SK-N-SH treated with all-trans-retinoic acid at 6 μM for 48 hours (cell line): ENCODE results near the gene ARMC6.

Source experiments
- ATAC-seq: fragments of 200-7000 bp; cut with Tn5 transposase; 3 replicates; pipeline ENCODE4 v1.9.1; 2020; ENCODE audit warnings: mild to moderate bottlenecking, moderate library complexity
- ARNTL ChIP-seq: fragments of 450-650 bp; formaldehyde crosslinking; IDR thresholded peaks from 2 replicates; pipeline ENCODE4 v1.5.0; 2020; ENCODE audit warnings: low read depth, mild to moderate bottlenecking, moderate library complexity, borderline replicate concordance
- BACH2 ChIP-seq: fragments of 250-450 bp; sonication (Bioruptor Pico); IDR thresholded peaks from 2 replicates; pipeline ENCODE4 v1.9.0; 2021; ENCODE audit warnings: mild to moderate bottlenecking, borderline replicate concordance
- CSDC2 ChIP-seq: fragments of 250-450 bp; sonication (Bioruptor Pico); IDR thresholded peaks from 2 replicates; pipeline ENCODE4 v1.5.0; 2020; ENCODE audit warnings: mild to moderate bottlenecking, moderate library complexity
- GLIS3 ChIP-seq: fragments of 250-450 bp; sonication (Bioruptor Pico); IDR thresholded peaks from 2 replicates; pipeline ENCODE4 v1.5.0; 2020; ENCODE audit warnings: mild to moderate bottlenecking, moderate library complexity
- ISL1 ChIP-seq: fragments of 250-450 bp; sonication (Bioruptor Pico); IDR thresholded peaks from 2 replicates; pipeline ENCODE4 v2.1.2; 2022; ENCODE audit warnings: mild to moderate bottlenecking, moderate library complexity
- OSR1 ChIP-seq: fragments of 250-450 bp; sonication (Bioruptor Pico); IDR thresholded peaks from 2 replicates; pipeline ENCODE4 v1.8.0; 2022; ENCODE audit warnings: moderate library complexity, mild to moderate bottlenecking, inconsistent platforms
- PPARA ChIP-seq: fragments of 250-450 bp; sonication (Bioruptor Pico); IDR thresholded peaks from 2 replicates; pipeline ENCODE4 v1.5.0; 2020; ENCODE audit warnings: mild to moderate bottlenecking, borderline replicate concordance
- SNAI2 ChIP-seq: fragments of 250-450 bp; sonication (Bioruptor Pico); IDR thresholded peaks from 2 replicates; pipeline ENCODE4 v1.5.0; 2020; ENCODE audit warnings: mild to moderate bottlenecking, moderate library complexity
- TCF4 ChIP-seq: fragments of 250-450 bp; sonication (Bioruptor Pico); IDR thresholded peaks from 2 replicates; pipeline ENCODE4 v1.8.0; 2021; ENCODE audit warnings: mild to moderate bottlenecking, moderate library complexity, borderline replicate concordance
- TOX ChIP-seq: fragments of 250-450 bp; sonication (Bioruptor Pico); IDR thresholded peaks from 2 replicates; pipeline ENCODE4 v1.8.0; 2021; ENCODE audit warnings: mild to moderate bottlenecking, moderate library complexity, borderline replicate concordance
- ZC3H10 ChIP-seq: fragments of 250-450 bp; sonication (Bioruptor Pico); IDR thresholded peaks from 2 replicates; pipeline ENCODE4 v1.5.1; 2021; ENCODE audit warnings: mild to moderate bottlenecking, moderate library complexity
- ZFP30 ChIP-seq: fragments of 450-650 bp; formaldehyde crosslinking; IDR thresholded peaks from 2 replicates; pipeline ENCODE4 v1.5.0; 2022; ENCODE audit warnings: mild to moderate bottlenecking, moderate library complexity
- ZNF70 ChIP-seq: fragments of 450-650 bp; formaldehyde crosslinking; IDR thresholded peaks from 2 replicates; pipeline ENCODE4 v1.5.0; 2020; ENCODE audit warnings: mild to moderate bottlenecking, moderate library complexity
- TF ChIP-seq, protein P1 (sequence below): fragments of 250-450 bp; sonication (Bioruptor Pico); IDR thresholded peaks from 2 replicates; pipeline ENCODE4 v1.5.1; 2020; ENCODE audit warnings: low read depth, mild to moderate bottlenecking, moderate library complexity
- TF ChIP-seq, protein P2 (sequence below): fragments of 250-450 bp; sonication (Bioruptor Pico); IDR thresholded peaks from 2 replicates; pipeline ENCODE4 v1.5.1; 2021; ENCODE audit warnings: mild to moderate bottlenecking, moderate library complexity
- TF ChIP-seq, protein P3 (sequence below): fragments of 250-450 bp; sonication (Bioruptor Pico); IDR thresholded peaks from 2 replicates; pipeline ENCODE4 v1.8.0; 2021; ENCODE audit warnings: low read depth, mild to moderate bottlenecking, moderate library complexity, borderline replicate concordance
- TF ChIP-seq, protein P4 (sequence below): fragments of 250-450 bp; sonication (Bioruptor Pico); IDR thresholded peaks from 2 replicates; pipeline ENCODE4 v1.5.0; 2020; ENCODE audit warnings: mild to moderate bottlenecking, moderate library complexity
- TF ChIP-seq, protein P5 (sequence below): fragments of 250-450 bp; sonication (Bioruptor Pico); IDR thresholded peaks from 2 replicates; pipeline ENCODE4 v1.8.0; 2020; ENCODE audit warnings: mild to moderate bottlenecking, moderate library complexity, borderline replicate concordance

The ARMC6 gene

DNA sequence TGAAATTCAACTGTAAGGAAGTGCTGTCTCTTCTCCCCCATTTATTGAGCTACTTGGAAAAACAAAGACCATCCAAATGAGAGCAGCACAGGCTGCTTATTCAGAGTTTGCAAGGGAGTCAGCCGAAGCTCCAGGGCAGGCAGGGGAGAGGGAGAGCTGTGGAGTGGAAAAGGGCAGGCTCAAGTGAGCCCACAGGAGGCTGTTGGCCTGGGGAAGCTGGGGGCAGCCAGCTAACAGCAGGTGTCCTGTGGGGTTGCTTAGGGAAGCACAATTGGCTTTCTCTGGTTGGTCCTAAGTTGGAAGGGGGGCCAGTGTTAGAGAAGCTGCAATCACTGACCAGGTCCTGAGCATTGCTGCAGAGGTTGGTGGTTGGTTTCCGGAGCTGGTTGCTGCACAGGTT, 54.3 kb downstream of the ARMC6 start (continued):
- TF ChIP-seq SNAI2 (CRISPR knock-in tag), result no peak

DNA sequence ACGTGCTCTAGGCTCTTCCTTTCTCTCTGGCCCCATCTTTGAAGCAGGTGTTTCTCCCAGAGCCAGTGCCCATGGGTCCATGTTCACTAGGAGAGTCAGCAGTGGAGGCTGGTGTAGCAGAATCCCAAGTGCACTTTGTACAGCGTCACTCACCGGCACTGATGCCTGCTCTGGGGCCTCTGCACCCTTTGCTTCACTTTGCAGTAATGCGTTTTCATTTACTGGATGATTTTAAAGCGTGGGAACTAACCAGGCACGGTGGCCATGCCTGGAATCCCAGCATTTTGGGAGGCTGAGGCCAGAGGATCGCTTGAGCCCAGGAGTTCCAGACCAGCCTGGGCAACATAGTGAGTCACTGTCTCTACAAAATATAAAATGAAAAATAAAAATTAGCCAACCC, 61.1 kb downstream of the ARMC6 start:
- no peak for ATAC-seq
- TF ChIP-seq ZC3H10 (CRISPR knock-in tag) (no peak), CSDC2 (CRISPR knock-in tag) (no peak), ISL1 (no peak), SNAI2 (CRISPR knock-in tag) (no peak), GLIS3 (CRISPR knock-in tag) (no peak), ARNTL (CRISPR knock-in tag) (no peak), TCF4 (CRISPR knock-in tag) (no peak), OSR1 (CRISPR knock-in tag) (no peak), ZNF70 (CRISPR knock-in tag) (no peak), BACH2 (CRISPR knock-in tag) (no peak)
- TF ChIP-seq, protein P1, sequence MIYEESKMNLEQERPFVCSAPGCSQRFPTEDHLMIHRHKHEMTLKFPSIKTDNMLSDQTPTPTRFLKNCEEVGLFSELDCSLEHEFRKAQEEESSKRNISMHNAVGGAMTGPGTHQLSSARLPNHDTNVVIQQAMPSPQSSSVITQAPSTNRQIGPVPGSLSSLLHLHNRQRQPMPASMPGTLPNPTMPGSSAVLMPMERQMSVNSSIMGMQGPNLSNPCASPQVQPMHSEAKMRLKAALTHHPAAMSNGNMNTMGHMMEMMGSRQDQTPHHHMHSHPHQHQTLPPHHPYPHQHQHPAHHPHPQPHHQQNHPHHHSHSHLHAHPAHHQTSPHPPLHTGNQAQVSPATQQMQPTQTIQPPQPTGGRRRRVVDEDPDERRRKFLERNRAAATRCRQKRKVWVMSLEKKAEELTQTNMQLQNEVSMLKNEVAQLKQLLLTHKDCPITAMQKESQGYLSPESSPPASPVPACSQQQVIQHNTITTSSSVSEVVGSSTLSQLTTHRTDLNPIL, result no peak
- TF ChIP-seq, protein P2, sequence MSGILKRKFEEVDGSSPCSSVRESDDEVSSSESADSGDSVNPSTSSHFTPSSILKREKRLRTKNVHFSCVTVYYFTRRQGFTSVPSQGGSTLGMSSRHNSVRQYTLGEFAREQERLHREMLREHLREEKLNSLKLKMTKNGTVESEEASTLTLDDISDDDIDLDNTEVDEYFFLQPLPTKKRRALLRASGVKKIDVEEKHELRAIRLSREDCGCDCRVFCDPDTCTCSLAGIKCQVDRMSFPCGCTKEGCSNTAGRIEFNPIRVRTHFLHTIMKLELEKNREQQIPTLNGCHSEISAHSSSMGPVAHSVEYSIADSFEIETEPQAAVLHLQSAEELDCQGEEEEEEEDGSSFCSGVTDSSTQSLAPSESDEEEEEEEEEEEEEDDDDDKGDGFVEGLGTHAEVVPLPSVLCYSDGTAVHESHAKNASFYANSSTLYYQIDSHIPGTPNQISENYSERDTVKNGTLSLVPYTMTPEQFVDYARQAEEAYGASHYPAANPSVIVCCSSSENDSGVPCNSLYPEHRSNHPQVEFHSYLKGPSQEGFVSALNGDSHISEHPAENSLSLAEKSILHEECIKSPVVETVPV (CRISPR knock-in tag), result no peak
- TF ChIP-seq, protein P3, sequence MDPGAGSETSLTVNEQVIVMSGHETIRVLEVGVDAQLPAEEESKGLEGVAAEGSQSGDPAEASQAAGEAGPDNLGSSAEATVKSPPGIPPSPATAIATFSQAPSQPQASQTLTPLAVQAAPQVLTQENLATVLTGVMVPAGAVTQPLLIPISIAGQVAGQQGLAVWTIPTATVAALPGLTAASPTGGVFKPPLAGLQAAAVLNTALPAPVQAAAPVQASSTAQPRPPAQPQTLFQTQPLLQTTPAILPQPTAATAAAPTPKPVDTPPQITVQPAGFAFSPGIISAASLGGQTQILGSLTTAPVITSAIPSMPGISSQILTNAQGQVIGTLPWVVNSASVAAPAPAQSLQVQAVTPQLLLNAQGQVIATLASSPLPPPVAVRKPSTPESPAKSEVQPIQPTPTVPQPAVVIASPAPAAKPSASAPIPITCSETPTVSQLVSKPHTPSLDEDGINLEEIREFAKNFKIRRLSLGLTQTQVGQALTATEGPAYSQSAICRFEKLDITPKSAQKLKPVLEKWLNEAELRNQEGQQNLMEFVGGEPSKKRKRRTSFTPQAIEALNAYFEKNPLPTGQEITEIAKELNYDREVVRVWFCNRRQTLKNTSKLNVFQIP, result no peak
- TF ChIP-seq, protein P4, sequence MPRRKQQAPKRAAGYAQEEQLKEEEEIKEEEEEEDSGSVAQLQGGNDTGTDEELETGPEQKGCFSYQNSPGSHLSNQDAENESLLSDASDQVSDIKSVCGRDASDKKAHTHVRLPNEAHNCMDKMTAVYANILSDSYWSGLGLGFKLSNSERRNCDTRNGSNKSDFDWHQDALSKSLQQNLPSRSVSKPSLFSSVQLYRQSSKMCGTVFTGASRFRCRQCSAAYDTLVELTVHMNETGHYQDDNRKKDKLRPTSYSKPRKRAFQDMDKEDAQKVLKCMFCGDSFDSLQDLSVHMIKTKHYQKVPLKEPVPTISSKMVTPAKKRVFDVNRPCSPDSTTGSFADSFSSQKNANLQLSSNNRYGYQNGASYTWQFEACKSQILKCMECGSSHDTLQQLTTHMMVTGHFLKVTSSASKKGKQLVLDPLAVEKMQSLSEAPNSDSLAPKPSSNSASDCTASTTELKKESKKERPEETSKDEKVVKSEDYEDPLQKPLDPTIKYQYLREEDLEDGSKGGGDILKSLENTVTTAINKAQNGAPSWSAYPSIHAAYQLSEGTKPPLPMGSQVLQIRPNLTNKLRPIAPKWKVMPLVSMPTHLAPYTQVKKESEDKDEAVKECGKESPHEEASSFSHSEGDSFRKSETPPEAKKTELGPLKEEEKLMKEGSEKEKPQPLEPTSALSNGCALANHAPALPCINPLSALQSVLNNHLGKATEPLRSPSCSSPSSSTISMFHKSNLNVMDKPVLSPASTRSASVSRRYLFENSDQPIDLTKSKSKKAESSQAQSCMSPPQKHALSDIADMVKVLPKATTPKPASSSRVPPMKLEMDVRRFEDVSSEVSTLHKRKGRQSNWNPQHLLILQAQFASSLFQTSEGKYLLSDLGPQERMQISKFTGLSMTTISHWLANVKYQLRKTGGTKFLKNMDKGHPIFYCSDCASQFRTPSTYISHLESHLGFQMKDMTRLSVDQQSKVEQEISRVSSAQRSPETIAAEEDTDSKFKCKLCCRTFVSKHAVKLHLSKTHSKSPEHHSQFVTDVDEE (CRISPR knock-in tag), result no peak

DNA sequence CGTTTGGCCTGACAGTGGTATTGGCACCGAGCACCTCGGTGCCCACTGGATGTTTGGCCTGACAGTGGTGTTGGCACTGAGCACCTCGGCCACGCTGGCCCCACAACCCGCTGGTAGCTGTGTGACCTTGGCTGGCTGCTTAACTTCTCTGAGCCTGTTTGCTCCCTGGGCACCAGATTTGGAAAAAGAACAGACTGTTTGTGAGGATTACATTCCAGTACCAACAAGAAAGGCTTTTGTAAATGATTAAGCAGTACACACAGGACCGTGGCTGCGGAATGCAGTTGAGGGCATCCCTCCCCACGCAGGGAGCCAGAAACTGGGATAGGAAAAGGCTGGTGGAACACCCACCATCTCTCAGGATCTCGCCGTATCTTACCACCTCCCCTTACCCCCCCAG, 62.3 kb downstream of the ARMC6 start:
- no peak for ATAC-seq
- TF ChIP-seq, protein P5, sequence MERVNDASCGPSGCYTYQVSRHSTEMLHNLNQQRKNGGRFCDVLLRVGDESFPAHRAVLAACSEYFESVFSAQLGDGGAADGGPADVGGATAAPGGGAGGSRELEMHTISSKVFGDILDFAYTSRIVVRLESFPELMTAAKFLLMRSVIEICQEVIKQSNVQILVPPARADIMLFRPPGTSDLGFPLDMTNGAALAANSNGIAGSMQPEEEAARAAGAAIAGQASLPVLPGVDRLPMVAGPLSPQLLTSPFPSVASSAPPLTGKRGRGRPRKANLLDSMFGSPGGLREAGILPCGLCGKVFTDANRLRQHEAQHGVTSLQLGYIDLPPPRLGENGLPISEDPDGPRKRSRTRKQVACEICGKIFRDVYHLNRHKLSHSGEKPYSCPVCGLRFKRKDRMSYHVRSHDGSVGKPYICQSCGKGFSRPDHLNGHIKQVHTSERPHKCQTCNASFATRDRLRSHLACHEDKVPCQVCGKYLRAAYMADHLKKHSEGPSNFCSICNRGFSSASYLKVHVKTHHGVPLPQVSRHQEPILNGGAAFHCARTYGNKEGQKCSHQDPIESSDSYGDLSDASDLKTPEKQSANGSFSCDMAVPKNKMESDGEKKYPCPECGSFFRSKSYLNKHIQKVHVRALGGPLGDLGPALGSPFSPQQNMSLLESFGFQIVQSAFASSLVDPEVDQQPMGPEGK (CRISPR knock-in tag), result no peak
- no peak for TF ChIP-seq PPARA
- TF ChIP-seq, protein P3, result no peak
- no peak for TF ChIP-seq TCF4 (CRISPR knock-in tag)
- TF ChIP-seq, protein P1, result no peak
- no peak for TF ChIP-seq OSR1 (CRISPR knock-in tag)
- no peak for TF ChIP-seq TOX
- TF ChIP-seq, protein P2 (CRISPR knock-in tag), result no peak
- TF ChIP-seq ZFP30 (CRISPR knock-in tag), result no peak
